ENCODE measurements around the gene SNORC.

SNORC gene

DNA sequence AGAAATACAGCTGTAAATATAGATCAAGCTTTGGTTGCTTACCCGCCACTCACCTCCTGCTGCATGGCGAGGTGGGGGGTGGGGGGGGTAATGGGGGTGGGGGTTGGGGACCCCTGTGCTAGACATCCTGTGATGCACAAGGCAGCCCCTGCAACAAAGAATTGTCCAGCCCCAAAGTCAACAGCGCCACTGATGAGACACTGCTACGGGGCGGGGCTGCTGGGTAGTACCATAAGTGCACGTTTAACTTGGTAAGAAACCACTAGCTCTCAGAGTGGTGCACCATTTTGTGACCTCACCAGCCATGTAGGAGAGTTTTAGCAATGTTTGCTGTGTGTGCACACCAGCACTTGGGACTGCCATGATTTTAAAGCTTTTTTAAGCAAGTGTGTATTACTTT is 40.3 kb downstream of the SNORC start:
- no peak for DNase-seq (ENCODE audit: low spot score)
- TF ChIP-seq, protein P1, sequence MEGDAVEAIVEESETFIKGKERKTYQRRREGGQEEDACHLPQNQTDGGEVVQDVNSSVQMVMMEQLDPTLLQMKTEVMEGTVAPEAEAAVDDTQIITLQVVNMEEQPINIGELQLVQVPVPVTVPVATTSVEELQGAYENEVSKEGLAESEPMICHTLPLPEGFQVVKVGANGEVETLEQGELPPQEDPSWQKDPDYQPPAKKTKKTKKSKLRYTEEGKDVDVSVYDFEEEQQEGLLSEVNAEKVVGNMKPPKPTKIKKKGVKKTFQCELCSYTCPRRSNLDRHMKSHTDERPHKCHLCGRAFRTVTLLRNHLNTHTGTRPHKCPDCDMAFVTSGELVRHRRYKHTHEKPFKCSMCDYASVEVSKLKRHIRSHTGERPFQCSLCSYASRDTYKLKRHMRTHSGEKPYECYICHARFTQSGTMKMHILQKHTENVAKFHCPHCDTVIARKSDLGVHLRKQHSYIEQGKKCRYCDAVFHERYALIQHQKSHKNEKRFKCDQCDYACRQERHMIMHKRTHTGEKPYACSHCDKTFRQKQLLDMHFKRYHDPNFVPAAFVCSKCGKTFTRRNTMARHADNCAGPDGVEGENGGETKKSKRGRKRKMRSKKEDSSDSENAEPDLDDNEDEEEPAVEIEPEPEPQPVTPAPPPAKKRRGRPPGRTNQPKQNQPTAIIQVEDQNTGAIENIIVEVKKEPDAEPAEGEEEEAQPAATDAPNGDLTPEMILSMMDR (IDR thresholded peaks at IDR 0.05; ENCODE audit: extremely low read depth, missing control alignments), result no peak

DNA sequence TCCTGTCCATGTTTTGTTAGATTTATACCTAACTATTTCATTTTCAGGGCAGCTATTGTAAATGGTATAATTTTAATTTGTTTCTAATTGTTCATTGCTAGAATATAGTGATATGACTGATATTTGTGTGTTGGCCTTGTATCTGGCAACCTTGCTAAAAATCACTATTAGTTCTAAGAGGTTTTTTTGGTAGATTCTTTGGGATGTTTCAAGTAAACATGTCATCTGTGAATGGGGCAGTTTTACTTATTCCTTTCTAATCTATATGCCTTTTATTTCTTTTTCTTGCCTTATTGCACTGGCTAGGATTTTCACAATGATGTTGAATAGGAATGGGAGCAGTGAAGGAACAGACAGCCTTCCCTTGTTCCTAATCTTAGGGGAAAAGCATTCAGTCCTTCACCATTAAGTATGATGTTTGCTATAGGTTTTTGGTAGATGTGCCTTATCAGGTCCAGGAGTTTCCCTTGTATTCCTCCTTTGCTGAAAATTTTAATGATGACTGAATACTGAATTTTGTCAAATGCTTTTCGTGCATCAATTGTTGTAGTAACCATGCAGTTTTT is 41.7 kb downstream of the SNORC start:
- no peak for DNase-seq (ENCODE audit: low spot score)
- TF ChIP-seq, protein P1 (IDR thresholded peaks at IDR 0.05; ENCODE audit: extremely low read depth, missing control alignments), result no peak

DNA sequence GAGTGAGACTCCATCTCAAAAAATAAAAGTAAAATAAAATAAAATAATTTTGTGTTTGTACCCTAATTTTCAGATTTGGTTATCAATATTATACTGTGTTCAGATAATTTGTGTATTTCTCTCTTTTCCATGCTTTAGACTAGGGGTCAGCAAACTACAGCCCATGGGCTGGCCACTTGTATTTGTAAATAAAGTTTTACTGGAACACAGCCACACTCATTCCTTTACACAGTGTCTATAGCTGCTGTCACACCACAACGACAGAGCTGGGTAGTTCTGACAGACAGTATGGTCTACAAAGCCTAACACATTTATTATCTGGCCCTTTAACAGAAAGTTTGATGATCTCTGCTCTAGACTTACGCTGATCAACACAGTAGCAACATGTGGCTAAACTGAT is 43.8 kb downstream of the SNORC start:
- no peak for DNase-seq (ENCODE audit: low spot score)
- TF ChIP-seq, protein P1 (IDR thresholded peaks at IDR 0.05; ENCODE audit: extremely low read depth, missing control alignments), result no peak

DNA sequence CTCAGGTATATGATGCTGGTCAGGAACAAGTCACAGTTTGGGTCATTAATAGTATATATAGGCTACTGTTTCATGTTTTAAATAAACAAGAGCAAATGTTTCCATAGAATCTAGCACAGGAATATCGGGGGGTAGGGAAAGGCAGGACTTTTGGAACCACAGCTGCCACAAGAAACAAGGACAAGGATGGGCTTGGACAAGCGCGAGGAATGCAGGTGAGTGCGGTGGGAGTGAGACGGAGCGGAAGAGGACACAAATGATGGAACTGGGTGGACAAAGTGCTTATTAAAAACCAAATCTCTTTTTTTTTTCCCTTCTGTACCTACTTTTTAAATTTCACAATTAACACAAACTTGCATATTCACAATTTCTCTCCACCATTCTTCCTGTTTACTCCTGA is 49.1 kb downstream of the SNORC start:
- TF ChIP-seq, protein P1 (IDR thresholded peaks at IDR 0.05; ENCODE audit: extremely low read depth, missing control alignments), result no peak
- no peak for DNase-seq (ENCODE audit: low spot score)

DNA sequence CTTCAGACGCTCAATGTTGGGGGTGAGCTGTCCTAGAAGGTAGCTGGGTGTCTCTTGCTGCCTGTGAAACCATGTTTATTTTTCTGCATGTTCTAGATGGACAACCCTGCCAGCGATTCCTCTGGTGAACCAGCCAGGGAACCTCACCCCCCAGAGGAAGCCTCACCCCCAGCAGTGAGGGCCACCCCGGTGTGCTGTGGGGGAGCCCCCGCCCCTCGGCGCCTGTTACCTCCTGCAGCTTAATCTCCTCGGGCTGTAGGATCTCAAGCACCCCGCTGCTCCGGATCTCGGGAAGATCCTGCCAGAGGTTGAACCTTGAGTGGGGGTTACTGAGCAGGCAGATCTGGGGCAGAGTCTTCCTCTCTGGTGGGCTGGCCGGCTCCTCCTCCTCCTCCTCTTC is 50.0 kb downstream of the SNORC start:
- TF ChIP-seq, protein P1 (IDR thresholded peaks at IDR 0.05; ENCODE audit: extremely low read depth, missing control alignments), result no peak
- DNase-seq (ENCODE audit: low spot score), result no peak

DNA sequence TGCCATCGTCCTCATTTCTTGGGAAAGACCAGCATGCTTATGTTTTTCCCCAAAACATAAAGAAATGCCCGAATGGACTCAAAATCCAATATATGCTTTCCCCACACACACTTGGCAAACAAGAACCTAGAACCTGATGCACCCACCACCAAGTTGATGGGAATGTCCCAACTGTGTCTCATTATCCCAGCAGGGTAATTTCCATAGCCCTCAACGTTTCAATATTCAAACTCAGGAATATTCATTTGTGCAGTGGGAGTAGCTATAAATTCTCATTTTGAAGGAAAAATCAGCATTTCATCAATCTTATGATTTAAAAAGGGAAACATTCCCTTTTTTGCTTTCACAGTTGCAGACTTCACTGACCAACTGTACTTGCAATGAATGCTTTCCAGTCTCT is 50.7 kb downstream of the SNORC start:
- no peak for DNase-seq (ENCODE audit: low spot score)
- TF ChIP-seq, protein P1 (IDR thresholded peaks at IDR 0.05; ENCODE audit: extremely low read depth, missing control alignments), result no peak

DNA sequence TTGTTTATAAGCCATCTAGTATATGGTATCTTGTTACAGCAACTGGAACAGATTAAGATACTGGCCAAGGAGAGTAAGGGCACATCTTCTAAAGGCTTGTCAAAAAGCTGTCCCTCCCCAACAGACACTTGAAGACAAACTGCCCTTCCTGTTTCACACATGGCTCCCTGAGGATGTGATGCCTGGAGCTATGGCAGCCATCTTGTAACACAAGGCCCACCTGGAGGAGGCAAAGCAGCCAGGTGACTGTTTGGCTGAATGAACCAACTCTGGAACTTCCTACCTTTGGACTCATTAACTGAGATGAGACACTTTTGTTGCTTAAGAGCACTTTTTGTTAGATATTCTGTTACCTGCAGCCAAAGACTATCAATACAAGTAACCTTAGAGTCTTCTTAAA is 54.4 kb downstream of the SNORC start:
- TF ChIP-seq, protein P1 (IDR thresholded peaks at IDR 0.05; ENCODE audit: extremely low read depth, missing control alignments), result no peak
- no peak for DNase-seq (ENCODE audit: low spot score)
